IPS-NIHi7 (cell line): ENCODE measurements around the gene PLCB3.
"Not testable (repeated sequence)": the region's sequence is repeated elsewhere in the genome, so short reads cannot be mapped to it uniquely, and the experiment has no call there.

Experiments used
- DNase-seq: peaks from one replicate; pipeline ENCODE4 v3.0.0; 2012; ENCODE audit warnings: mixed read lengths; ENCODE audit errors: extremely low spot score

The PLCB3 gene

DNA sequence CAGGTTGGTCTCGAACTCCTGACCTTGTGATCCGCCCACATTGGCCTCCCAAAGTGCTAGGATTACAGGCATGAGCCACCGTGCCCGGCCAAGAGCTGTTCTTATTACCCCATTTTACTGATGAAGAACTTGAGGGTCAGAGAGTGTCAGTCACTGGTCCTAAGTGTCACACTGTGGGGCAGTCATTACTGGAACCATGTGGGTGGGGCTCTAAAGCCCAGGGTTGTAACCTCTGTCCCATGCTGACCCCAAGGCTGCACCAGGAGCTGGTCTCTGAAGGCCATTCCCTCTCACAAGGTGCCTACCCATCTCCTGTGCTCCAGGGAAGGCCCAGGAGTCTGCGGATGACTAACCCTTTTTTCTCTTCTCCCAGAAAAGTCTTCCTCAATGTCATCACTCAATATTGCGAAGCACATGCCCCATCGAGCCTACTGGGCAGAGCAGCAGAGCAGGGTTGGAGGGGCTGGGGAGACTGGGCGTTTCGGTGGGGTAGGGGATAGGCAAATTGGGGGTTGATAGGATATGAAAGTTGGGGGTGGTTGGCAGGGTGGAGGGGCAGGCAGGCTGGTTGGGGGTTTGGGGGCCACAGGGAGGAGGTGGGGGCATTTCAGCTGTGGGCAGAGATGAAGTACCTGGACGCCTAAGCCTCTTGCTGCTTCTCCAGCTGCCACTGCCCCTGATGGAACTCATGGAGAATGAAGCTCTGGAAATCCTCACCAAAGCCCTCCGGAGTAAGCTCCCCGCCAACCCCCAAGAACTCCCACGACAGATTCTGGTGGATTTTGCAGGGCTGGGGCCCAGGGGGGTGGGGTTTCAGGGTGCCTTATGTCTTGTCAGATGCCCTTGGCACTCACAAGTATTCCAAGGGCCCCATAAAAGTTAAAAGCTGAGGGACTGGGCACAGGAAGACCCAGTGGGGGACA lies 52.0 kb downstream of the PLCB3 start:
- no peak for DNase-seq

DNA sequence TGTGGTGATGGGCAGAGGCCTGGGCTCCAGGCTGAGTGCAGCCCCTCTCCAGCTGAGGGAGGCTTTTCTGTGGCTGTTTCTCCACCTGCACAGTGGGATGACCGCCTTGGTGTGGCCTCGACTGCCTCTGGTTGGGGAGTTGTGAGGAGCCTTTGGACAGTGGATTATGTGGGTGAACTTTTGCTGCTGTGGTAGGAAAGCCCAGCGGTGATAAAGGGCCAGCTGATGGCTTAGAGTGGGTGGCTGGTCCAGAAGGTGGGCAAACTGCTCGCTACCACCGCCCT lies 52.6 kb downstream of the PLCB3 start:
- no peak for DNase-seq

DNA sequence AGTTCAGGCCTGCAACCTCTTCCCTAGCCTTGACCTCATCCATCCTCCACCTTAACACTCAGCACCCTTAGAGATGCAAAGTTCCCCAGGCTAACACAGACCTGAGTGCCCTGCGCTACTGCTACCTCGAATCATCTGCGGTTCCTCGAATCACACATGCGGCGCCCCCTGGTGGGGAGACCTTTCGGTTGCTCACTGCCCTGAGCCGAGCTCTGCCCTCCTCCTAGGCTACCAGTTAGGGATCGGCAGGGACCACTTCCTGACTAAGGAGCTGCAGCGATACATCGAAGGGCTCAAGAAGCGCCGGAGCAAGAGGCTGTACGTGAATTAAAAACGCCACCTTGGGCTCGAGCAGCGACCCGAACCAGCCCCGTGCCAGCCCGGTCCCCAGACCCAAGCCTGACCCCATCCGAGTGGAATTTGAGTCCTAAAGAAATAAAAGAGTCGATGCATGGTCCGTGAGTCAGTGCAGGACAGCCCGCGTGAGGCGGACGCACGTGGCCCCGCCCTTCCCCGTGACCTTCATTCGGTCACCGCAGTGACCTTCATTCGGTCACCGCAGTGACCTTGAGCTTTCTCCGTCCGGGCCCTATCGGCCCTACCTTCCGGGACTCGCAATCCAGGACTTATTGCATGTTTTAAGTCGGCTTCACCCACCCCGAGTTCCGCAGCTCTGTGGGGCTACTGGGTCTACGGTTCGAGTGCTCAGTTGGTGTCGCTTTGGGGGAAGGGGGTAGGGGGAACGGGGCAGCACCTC lies 53.2 kb downstream of the PLCB3 start:
- peak; percentile 86 for DNase-seq

DNA sequence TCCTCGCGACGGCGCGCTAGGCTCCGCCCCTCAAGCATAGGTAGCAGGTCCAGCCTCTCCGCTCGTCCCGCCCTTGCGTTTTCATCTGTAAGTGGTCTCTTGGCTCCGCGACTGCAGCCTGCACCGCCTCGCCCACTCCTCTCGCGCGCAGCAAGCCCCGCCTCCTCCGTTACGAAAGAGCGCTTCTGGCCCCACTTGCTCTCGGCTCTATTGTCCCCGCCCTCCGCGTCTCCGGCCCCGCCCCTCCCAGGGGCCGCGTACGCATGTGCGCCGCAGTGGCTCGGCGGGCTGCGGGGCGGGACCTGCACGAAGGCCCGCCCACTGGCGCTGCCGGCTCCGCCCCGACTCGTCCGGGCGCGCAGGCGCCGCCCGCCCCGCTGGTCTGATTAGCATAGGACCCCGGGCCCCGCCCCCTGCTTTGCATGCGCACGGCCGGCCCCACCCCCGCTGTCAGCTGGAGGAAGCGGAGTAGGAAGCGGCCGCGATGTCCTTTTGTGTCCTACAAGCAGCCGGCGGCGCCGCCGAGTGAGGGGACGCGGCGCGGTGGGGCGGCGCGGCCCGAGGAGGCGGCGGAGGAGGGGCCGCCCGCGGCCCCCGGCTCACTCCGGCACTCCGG lies 53.9 kb downstream of the PLCB3 start, which contains the start of gene ESRRA:
ESRRA (plus strand) TSS at position 450 of the 616 bp plus-strand sequence. CDS start 1,656 bp downstream, outside the sequence.
- DNase-seq, result peak; percentile 95

GRCh38 chr11:64305691-64306562 lies 54.6 kb downstream of the PLCB3 start:
- DNase-seq, result peak; percentile 42

DNA sequence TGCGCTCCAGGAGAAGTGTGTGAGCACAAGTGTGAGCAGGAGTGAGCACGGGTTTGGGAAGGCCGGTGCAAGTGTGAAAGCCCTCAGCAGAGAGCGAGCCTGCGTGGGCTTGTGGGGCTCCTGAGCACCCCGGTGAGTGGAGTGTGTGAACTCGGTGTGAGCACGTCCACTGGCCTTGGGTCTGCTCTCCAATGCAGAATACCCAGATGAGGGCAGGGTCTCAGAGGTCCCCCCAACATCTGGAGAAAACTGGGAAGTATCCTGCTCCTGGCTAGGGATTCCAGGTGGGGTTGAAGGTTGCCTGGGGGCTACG lies 55.2 kb downstream of the PLCB3 start:
- DNase-seq, result no peak

GRCh38 chr11:64306876-64307622 lies 55.7 kb downstream of the PLCB3 start:
- no peak for DNase-seq

- not testable (repeated sequence) for DNase-seq
Observed at GRCh38 chr11:64307795-64308194, 56.5 kb downstream of the PLCB3 start.

DNA sequence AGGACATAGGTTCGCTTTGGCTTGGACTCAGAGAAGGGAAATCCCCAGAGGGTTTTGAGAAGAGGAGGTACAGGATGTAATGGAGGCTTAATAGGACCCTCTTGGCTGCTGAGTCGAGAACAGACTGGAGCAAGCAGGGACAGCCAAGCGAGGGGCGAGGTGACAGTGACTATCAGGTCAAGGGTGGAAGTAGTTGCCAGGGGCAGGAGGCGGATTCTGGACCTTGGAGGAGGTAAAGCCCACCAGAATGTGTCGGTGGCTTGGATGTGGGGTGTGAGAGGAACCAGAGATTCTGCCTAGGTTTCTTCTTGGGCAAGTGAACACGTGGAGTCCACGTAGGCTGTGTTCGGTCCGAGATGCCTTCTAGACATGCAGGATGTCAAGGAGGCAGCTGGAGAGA lies 61.6 kb downstream of the PLCB3 start:
- no peak for DNase-seq

GRCh38 chr11:64313491-64314145 lies 62.3 kb downstream of the PLCB3 start:
- no peak for DNase-seq

GRCh38 chr11:64314146-64314804 lies 62.9 kb downstream of the PLCB3 start:
- DNase-seq, result no peak

DNA sequence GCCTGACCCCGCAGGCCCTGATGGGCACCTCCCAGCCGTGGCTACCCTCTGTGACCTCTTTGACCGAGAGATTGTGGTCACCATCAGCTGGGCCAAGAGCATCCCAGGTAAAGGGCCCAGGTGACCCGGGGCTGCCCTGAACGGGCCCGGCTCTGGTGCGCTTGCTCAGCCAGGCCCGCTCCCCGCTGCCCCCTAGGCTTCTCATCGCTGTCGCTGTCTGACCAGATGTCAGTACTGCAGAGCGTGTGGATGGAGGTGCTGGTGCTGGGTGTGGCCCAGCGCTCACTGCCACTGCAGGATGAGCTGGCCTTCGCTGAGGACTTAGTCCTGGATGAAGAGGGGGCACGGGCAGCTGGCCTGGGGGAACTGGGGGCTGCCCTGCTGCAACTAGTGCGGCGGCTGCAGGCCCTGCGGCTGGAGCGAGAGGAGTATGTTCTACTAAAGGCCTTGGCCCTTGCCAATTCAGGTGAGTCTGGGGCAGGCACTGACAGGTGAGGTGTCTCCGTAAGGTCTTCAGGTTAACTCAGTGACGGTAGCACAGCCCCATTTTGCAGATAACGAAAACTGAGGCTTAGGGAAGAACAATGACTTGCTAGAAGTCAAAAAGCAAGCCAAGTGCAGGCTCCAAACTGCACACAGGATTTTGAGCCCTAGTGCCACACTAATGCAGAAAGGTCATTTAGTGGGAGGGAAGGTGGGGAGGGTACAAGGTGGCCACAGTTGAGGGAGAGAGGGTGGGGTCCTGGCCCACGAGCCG lies 63.7 kb downstream of the PLCB3 start:
- DNase-seq, result no peak

- not testable (repeated sequence) for DNase-seq
Observed at GRCh38 chr11:64315667-64316526, 64.6 kb downstream of the PLCB3 start.

DNA sequence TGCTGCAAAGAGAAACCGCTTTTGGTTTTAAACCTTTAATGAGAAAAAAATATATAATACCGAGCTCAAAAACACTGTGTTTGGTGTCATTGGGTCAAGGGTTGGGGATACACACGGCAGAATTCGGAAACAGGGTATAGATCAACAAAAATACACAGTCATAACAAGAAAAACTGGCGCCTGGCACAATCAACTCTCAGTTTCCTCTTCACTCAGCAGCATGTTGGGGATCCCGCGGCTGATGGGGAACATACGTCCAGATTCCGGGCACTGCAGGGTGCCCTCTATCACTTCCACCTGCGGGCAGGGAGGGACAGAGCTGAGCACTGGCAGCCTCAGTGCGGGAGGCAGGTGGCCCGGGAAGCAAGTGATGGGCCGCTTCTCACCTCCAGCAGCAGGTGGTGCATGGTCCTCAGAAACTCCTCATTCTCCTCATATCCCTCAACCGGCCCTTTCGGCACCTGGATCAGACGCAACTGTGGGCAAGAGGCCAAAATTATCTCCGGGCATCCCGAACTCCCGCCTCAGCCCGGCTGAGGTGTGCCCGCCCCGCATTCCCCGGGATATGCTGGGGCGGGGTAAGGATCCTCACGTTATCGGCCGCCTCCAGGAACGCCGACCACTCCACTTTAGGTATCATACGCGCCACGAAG lies 65.5 kb downstream of the PLCB3 start:
- DNase-seq, result no peak

GRCh38 chr11:64317325-64317960 lies 66.1 kb downstream of the PLCB3 start, which contains the start of gene TRMT112:
TRMT112 (minus strand) TSS chr11:64317559; CDS start chr11:64317526, 33 bp downstream.
- DNase-seq, result peak; percentile 88

- peak; percentile 89 for DNase-seq
Observed at GRCh38 chr11:64317961-64318765, 66.8 kb downstream of the PLCB3 start, which contains the start of gene PRDX5. PRDX5 (plus strand) TSS chr11:64318121; CDS start chr11:64318216, 95 bp downstream.
